ENCODE results near the gene C16orf95.

The C16orf95 gene

GRCh38 chr16:87345726-87346424 lies 28.7 kb upstream of the C16orf95 start:
- TF ChIP-seq CTCF (IDR thresholded peaks at IDR 0.05; ENCODE audit: extremely low read depth, missing control alignments), result no peak
- DNase-seq (ENCODE audit: low spot score), result no peak

DNA sequence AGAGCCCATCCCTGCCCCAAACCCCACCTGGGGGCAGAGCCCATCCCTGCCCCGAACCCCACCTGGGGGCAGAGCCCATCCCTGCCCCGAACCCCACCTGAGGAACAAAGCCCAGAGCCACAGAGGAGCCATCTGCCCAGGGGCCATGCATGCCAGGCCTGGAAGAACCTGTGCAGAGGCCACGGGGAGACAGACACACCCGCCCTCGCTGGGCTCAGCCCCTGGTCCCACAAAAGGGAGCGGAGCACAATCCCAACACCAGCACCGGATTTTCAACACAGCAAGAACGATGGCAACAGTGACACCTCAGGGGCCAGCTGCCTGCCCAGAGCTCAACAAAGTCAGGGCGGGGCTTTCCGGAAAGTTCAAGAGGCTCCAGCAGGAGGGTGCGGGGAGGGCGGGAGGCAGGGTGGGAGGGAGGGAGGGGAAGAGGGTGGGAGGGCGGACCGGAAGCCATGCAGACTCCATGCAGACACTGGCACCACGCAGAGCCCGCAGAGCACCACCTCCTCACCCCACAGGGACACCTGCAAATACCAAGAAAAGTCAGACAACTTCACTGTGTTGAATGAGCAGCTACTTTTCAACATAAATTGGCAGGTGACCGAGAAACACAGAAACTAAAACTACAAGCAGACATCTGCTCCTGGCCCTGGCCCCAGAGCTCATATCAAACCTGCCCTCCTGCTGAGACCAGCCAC lies 27.9 kb upstream of the C16orf95 start:
- TF ChIP-seq CTCF (IDR thresholded peaks at IDR 0.05; ENCODE audit: extremely low read depth, missing control alignments), result no peak
- DNase-seq (ENCODE audit: low spot score), result no peak

GRCh38 chr16:87344165-87344930 lies 27.2 kb upstream of the C16orf95 start:
- no peak for TF ChIP-seq CTCF (IDR thresholded peaks at IDR 0.05; ENCODE audit: extremely low read depth, missing control alignments)

GRCh38 chr16:87343753-87344050 lies 26.5 kb upstream of the C16orf95 start:
- DNase-seq (ENCODE audit: low spot score), result no peak
- TF ChIP-seq CTCF (IDR thresholded peaks at IDR 0.05; ENCODE audit: extremely low read depth, missing control alignments), result no peak

More at GRCh38 chr16:87344165-87344930, 27.2 kb upstream of the C16orf95 start:
- DNase-seq (ENCODE audit: low spot score), result no peak

- no peak for TF ChIP-seq CTCF (IDR thresholded peaks at IDR 0.05; ENCODE audit: extremely low read depth, missing control alignments)
These were observed 26.0 kb upstream of the C16orf95 start for GRCh38 chr16:87342978-87343752.

GRCh38 chr16:87342504-87342903 lies 25.3 kb upstream of the C16orf95 start:
- no peak for TF ChIP-seq CTCF (IDR thresholded peaks at IDR 0.05; ENCODE audit: extremely low read depth, missing control alignments)
- no peak for DNase-seq (ENCODE audit: low spot score)

More at GRCh38 chr16:87342978-87343752, 26.0 kb upstream of the C16orf95 start:
- no peak for DNase-seq (ENCODE audit: low spot score)
